ENCODE data around the gene CXCL17. TPM values are rescaled to one million over a fixed set of nuclear protein-coding genes. Genes with fewer than 3 reads are reported as not detected.

CXCL17 gene
- total RNA-seq, 1 donor from 2014 or later: not detected

DNA sequence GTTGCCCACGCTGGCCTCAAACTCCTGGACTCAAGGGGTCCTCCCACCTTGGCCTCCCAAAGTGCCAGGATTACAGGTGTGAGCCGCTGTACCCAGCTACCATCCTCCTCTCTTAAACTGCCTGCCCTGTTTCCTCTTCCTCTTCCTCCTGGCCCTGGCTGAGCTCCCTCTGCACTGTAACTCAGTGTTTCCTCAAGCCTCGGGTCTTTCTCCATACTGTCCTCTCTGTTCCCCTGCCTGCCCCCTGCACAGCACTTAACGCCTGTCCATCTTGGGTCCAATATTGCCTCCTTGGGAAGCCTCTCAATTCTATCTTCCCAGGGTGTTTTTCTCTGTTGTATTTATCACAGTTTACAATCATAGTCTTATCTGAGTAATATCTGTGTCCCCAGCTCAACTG is 21.6 kb downstream of the CXCL17 start:
- TF ChIP-seq EZH2 (IDR thresholded peaks at IDR 0.05; ENCODE audit: insufficient read depth, low read length): no peak
- TF ChIP-seq, protein P1, sequence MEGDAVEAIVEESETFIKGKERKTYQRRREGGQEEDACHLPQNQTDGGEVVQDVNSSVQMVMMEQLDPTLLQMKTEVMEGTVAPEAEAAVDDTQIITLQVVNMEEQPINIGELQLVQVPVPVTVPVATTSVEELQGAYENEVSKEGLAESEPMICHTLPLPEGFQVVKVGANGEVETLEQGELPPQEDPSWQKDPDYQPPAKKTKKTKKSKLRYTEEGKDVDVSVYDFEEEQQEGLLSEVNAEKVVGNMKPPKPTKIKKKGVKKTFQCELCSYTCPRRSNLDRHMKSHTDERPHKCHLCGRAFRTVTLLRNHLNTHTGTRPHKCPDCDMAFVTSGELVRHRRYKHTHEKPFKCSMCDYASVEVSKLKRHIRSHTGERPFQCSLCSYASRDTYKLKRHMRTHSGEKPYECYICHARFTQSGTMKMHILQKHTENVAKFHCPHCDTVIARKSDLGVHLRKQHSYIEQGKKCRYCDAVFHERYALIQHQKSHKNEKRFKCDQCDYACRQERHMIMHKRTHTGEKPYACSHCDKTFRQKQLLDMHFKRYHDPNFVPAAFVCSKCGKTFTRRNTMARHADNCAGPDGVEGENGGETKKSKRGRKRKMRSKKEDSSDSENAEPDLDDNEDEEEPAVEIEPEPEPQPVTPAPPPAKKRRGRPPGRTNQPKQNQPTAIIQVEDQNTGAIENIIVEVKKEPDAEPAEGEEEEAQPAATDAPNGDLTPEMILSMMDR (IDR thresholded peaks at IDR 0.05; ENCODE audit: insufficient read depth, low read depth, low read length): no peak

DNA sequence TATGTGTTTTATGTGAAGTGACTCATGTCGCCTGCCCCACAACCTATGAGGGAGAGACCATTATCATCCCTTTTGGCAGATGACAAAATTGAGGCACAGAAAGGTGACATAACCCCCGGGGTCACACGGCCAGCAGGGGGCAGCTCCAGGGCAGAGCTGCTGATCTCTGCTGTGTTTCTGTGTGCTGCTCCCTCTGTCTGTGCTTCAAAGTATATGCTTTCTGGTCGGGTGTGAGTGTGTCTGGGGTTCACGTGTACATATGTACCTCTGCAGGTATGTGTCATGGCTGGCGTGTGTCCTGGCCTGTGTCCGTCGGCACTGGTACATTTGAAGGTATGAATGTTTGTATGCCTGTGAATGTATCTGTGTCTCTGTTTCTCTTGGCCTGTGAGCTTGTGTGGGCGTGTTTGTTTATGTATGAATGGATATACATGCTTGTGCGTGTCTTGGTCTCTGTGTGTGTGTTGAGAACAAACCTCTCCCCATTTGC is 22.6 kb downstream of the CXCL17 start:
- Histone ChIP-seq H3K9me3 (ENCODE audit: insufficient read depth, low read depth, low read length) (peaks cover 6% of the 10 kb centered on the region), H3K4me2 (ENCODE audit: low read length) (no peak overlapping the region), H3K9ac (ENCODE audit: low read length) (no peak overlapping the region), H3K27ac (ENCODE audit: low read depth, low read length) (no peak overlapping the region), H3K79me2 (ENCODE audit: insufficient read depth, low read length) (no peaks in the 10 kb centered on the region), H3K27me3 (ENCODE audit: insufficient read depth, low read length) (no peaks in the 10 kb centered on the region), H4K20me1 (ENCODE audit: insufficient read depth, low read length) (no peaks in the 10 kb centered on the region), H2AFZ (ENCODE audit: low read depth, low read length) (no peak overlapping the region), H3K4me3 (ENCODE audit: insufficient read depth, low read depth, low read length) (no peak overlapping the region), H3K4me1 (ENCODE audit: insufficient read depth, low read length) (peaks cover 10% of the 10 kb centered on the region), H3K36me3 (ENCODE audit: insufficient read depth, low read length) (no peaks in the 10 kb centered on the region)
- Mint-ChIP-seq H3K27ac (ENCODE audit: unreplicated experiment) (no peak overlapping the region), H3K4me1 (ENCODE audit: low read depth, unreplicated experiment) (peaks cover 3% of the 10 kb centered on the region), H3K9me3 (ENCODE audit: unreplicated experiment) (no peaks in the 10 kb centered on the region), H3K27me3 (ENCODE audit: low read depth, unreplicated experiment) (peaks cover 24% of the 10 kb centered on the region), H3K36me3 (ENCODE audit: low read depth, unreplicated experiment) (no peaks in the 10 kb centered on the region), H3K4me3 (ENCODE audit: unreplicated experiment) (no peak overlapping the region)
- TF ChIP-seq, protein P1 (IDR thresholded peaks at IDR 0.05; ENCODE audit: insufficient read depth, low read depth, low read length): peak; percentile 43
- TF ChIP-seq EZH2 (IDR thresholded peaks at IDR 0.05; ENCODE audit: insufficient read depth, low read length): no peak
- FAIRE-seq: no peak
- peak; percentile 18 for DNase-seq (ENCODE audit: low read depth)

More for the DNA sequence above, 21.6 kb downstream of the CXCL17 start:
- Histone ChIP-seq H3K9me3 (ENCODE audit: insufficient read depth, low read depth, low read length) (peaks cover 6% of the 10 kb centered on the region), H3K27me3 (ENCODE audit: insufficient read depth, low read length) (no peaks in the 10 kb centered on the region), H3K36me3 (ENCODE audit: insufficient read depth, low read length) (no peaks in the 10 kb centered on the region), H3K79me2 (ENCODE audit: insufficient read depth, low read length) (no peaks in the 10 kb centered on the region), H3K4me1 (ENCODE audit: insufficient read depth, low read length) (peaks cover 10% of the 10 kb centered on the region), H3K27ac (ENCODE audit: low read depth, low read length) (no peak overlapping the region), H3K9ac (ENCODE audit: low read length) (no peak overlapping the region), H2AFZ (ENCODE audit: low read depth, low read length) (no peak overlapping the region), H3K4me2 (ENCODE audit: low read length) (no peak overlapping the region), H4K20me1 (ENCODE audit: insufficient read depth, low read length) (no peaks in the 10 kb centered on the region), H3K4me3 (ENCODE audit: insufficient read depth, low read depth, low read length) (no peak overlapping the region)
- Mint-ChIP-seq H3K36me3 (ENCODE audit: low read depth, unreplicated experiment) (peaks cover under 1% of the 10 kb centered on the region), H3K27ac (ENCODE audit: unreplicated experiment) (no peak overlapping the region), H3K9me3 (ENCODE audit: unreplicated experiment) (no peaks in the 10 kb centered on the region), H3K4me3 (ENCODE audit: unreplicated experiment) (no peak overlapping the region), H3K4me1 (ENCODE audit: low read depth, unreplicated experiment) (peaks cover 3% of the 10 kb centered on the region), H3K27me3 (ENCODE audit: low read depth, unreplicated experiment) (peaks cover 24% of the 10 kb centered on the region)
- no peak for DNase-seq (ENCODE audit: low read depth)
- FAIRE-seq: no peak

DNA sequence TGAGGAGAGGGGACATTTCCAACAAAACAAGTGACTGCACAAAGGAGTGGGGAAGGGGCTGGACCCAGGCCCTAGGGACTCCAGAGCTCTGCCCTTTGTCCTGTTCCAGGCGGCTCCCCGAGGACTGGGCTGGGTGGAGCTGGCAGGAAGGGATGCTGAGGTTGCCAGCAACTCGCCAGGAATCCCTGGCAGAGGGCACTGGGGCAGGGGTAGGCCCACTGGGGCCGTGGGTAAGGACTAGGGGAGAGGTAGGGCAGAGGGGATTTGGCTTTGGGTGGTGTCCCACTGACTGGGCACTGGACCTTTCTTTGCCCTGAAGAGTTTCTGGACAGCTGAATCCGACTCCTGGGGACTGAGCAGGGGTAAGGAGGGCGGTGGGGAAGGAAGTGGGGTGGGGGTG is 23.4 kb downstream of the CXCL17 start:
- no peaks in the 10 kb centered on the region for H3K27me3 ChIP-seq (ENCODE audit: insufficient read depth, low read length)
- TF ChIP-seq, protein P1 (IDR thresholded peaks at IDR 0.05; ENCODE audit: insufficient read depth, low read depth, low read length): no peak
- DNase-seq (ENCODE audit: low read depth) (no peak), FAIRE-seq (no peak)
- Mint-ChIP-seq H3K27me3 (ENCODE audit: low read depth, unreplicated experiment) (peaks cover 23% of the 10 kb centered on the region), H3K4me3 (ENCODE audit: unreplicated experiment) (no peak overlapping the region), H3K27ac (ENCODE audit: unreplicated experiment) (no peak overlapping the region), H3K9me3 (ENCODE audit: unreplicated experiment) (no peaks in the 10 kb centered on the region), H3K4me1 (ENCODE audit: low read depth, unreplicated experiment) (peaks cover 3% of the 10 kb centered on the region), H3K36me3 (ENCODE audit: low read depth, unreplicated experiment) (no peaks in the 10 kb centered on the region)
- H3K36me3 ChIP-seq (ENCODE audit: insufficient read depth, low read length): no peaks in the 10 kb centered on the region
- H2AFZ ChIP-seq (ENCODE audit: low read depth, low read length): no peak overlapping the region
- no peaks in the 10 kb centered on the region for H4K20me1 ChIP-seq (ENCODE audit: insufficient read depth, low read length)
- no peak overlapping the region for H3K4me3 ChIP-seq (ENCODE audit: insufficient read depth, low read depth, low read length)
- H3K79me2 ChIP-seq (ENCODE audit: insufficient read depth, low read length): no peaks in the 10 kb centered on the region
- H3K9ac ChIP-seq (ENCODE audit: low read length): no peak overlapping the region
- peaks cover 3% of the 10 kb centered on the region for H3K9me3 ChIP-seq (ENCODE audit: insufficient read depth, low read depth, low read length)
- H3K4me1 ChIP-seq (ENCODE audit: insufficient read depth, low read length): peaks cover 10% of the 10 kb centered on the region
- H3K27ac ChIP-seq (ENCODE audit: low read depth, low read length): no peak overlapping the region
- H3K4me2 ChIP-seq (ENCODE audit: low read length): no peak overlapping the region
